Pancreas (tissue), 10 donors: ENCODE measurements around the gene OLA1. TPM values are rescaled to one million over a fixed set of nuclear protein-coding genes. Genes with fewer than 3 reads are reported as not detected.

Experiments used
- ATAC-seq, 4 donors: fragments of 200-7000 bp; cut with Tn5 transposase; one replicate each; pipeline versions ENCODE4 v1.8.0 to v1.9.1; 2020; ENCODE audit warnings: mild to moderate bottlenecking in 4 of 4, moderate library complexity in 4 of 4
- DNase-seq, 6 donors: peaks; one replicate each; pipeline ENCODE4 v3.0.0-alpha.2; 2020
- FAIRE-seq: peaks from 2 replicates; lab custom pipeline; 2012; peaks lifted over from hg19 to GRCh38; lab: Jason Lieb, UNC
- H3K27ac ChIP-seq, 4 donors: fragments of 200-600 bp; sonication (generic); 1 replicate in 3 of 4; 2 replicates in 1 of 4; pipeline versions ENCODE4 v1.5.0 to v1.8.0; 2020
- H3K27me3 ChIP-seq, 4 donors: fragments of 200-600 bp; one replicate each; pipeline ENCODE4 v1.8.0; 2021
- H3K36me3 ChIP-seq, 3 donors: fragments of 200-600 bp; sonication (generic) in 1 of 3; one replicate each; pipeline versions ENCODE4 v1.5.0 to v1.8.0; 2020 to 2021
- H3K4me1 ChIP-seq, 3 donors: fragments of 200-600 bp; one replicate each; pipeline ENCODE4 v1.8.0; 2021
- H3K4me3 ChIP-seq, 4 donors: fragments of 200-600 bp; sonication (generic) in 2 of 4; one replicate each; pipeline versions ENCODE4 v1.5.0 to v1.8.0; 2020 to 2021
- H3K9me3 ChIP-seq, 4 donors: fragments of 200-600 bp; one replicate each; pipeline ENCODE4 v1.8.0; 2021
- CTCF ChIP-seq, 4 donors: fragments of 200-600 bp; sonication (generic) in 3 of 4; IDR thresholded peaks; one replicate each; pipeline versions ENCODE4 v1.5.0 to v1.8.0; 2021; ENCODE audit warnings: antibody characterized with exemption in 4 of 4
- WGBS, 2 donors: extraction: QIAGEN DNeasy Blood & Tissue Kit; methylation state at CpG; one replicate each; pipeline ENCODE4 v1.1.7; 2013; 5-methylcytosine and 5-hydroxymethylcytosine counted together
- intact Hi-C, 3 donors: fragments of 100-400 bp; cut with DNase I; formaldehyde crosslinking; loops; one replicate each; pipeline versions ENCODE4 v1.11.1 to v1.14.2; 2022
- polyA plus RNA-seq, 2 donors: library from polyadenylated mRNA; stranded (reverse); fragments of 200-250 nt; gene quantifications; one replicate each; pipeline ENCODE4 v1.2.3, GENCODE V29; 2013
- total RNA-seq, 6 donors: library from RNA; stranded (reverse); fragmentation: NEBNext Ultra II Directional in 4 of 6; extraction: Animal tissue kit (Norgen Biotek cat#: 25700) in 4 of 6; gene quantifications; one replicate each; pipeline versions ENCODE4 v1.2.1 to v1.2.4, GENCODE V29; 2021 to 2023
- donor health status: healthy with polysubstance abuse.
- donor health status: DM: no; HTN: no; CAD: no; lungs with moderate emphysema.
- donor health status: DM: no; HTN: no; CAD: no.
- donor health status: control.
- donor health status: control.
- donor health status: Bipolar disorder and iron deficiency.
- donor health status: DM: yes; HTN: yes; CAD: no.
- donor health status: DM: no; HTN: no; CAD: no.
- donor health status: DM: no; HTN: no; CAD: no.
- donor health status: DM: yes; HTN: yes; CAD: no.

OLA1 gene
- total and polyA plus RNA-seq, 8 donors = 29.1 to 55.8 (median 43.1) TPM

- WGBS, 2 donors = 78 to 87% methylated on average over 2 of the region's 2 CpGs
- no peaks in the 10 kb centered on the region for H3K36me3 ChIP-seq
- ATAC-seq (no peak), DNase-seq (no peak), FAIRE-seq (no peak)
- no peak for TF ChIP-seq CTCF (IDR thresholded peaks at IDR 0.05)
- no peak overlapping the region for H3K4me3 ChIP-seq
- intact Hi-C loops = no loop called here
- no peaks in the 10 kb centered on the region for H3K27me3 ChIP-seq
- no peak overlapping the region for H3K27ac ChIP-seq
- peaks cover 0 to 8% (median 0%) of the 10 kb centered on the region in 3 donors for H3K4me1 ChIP-seq
- no peaks in the 10 kb centered on the region for H3K9me3 ChIP-seq
Observed at GRCh38 chr2:174040417-174040701, 208.0 kb downstream of the OLA1 start.

- H3K4me1 ChIP-seq = peaks cover 0 to 8% (median 0%) of the 10 kb centered on the region in 3 donors
- peak overlapping the region in 3 of 4 donors; percentile 65 to 85 (median 74) for H3K27ac ChIP-seq
- no peaks in the 10 kb centered on the region for H3K27me3 ChIP-seq
- peak overlapping the region in 1 of 4 donors; percentile 21 for H3K4me3 ChIP-seq
- peak; percentile 47 for FAIRE-seq
- peak; percentile 66 to 81 (median 74) for TF ChIP-seq CTCF (IDR thresholded peaks at IDR 0.05)
- H3K9me3 ChIP-seq = no peaks in the 10 kb centered on the region
- peak; percentile 72 to 86 (median 82) for DNase-seq
- intact Hi-C loops = no loop called here
- peak; percentile 91 to 96 (median 93) for ATAC-seq
- H3K36me3 ChIP-seq = no peaks in the 10 kb centered on the region
- 28 to 32% methylated on average over 16 of the region's 16 CpGs for WGBS, 2 donors
Observed at GRCh38 chr2:174039551-174040416, 208.5 kb downstream of the OLA1 start.

- no peak for TF ChIP-seq CTCF (IDR thresholded peaks at IDR 0.05)
- intact Hi-C loops = no loop called here
- no peaks in the 10 kb centered on the region for H3K36me3 ChIP-seq
- FAIRE-seq = no peak
- DNase-seq = no peak
- peaks cover 0 to 8% (median 0%) of the 10 kb centered on the region in 3 donors for H3K4me1 ChIP-seq
- no peaks in the 10 kb centered on the region for H3K9me3 ChIP-seq
- H3K4me3 ChIP-seq = no peak overlapping the region
- H3K27me3 ChIP-seq = no peaks in the 10 kb centered on the region
- 84 to 85% methylated on average over 2 of the region's 2 CpGs for WGBS, 2 donors
- no peak overlapping the region for H3K27ac ChIP-seq
- no peak for ATAC-seq
Observed at GRCh38 chr2:174038462-174038861, 209.9 kb downstream of the OLA1 start.

GRCh38 chr2:174036825-174037224, 211.5 kb downstream of the OLA1 start:
- FAIRE-seq = no peak
- no peak for ATAC-seq
- peaks cover 0 to 8% (median 0%) of the 10 kb centered on the region in 3 donors for H3K4me1 ChIP-seq
- H3K9me3 ChIP-seq = no peaks in the 10 kb centered on the region
- no peak for TF ChIP-seq CTCF (IDR thresholded peaks at IDR 0.05)
- intact Hi-C loops = no loop called here
- no peak for DNase-seq
- H3K36me3 ChIP-seq = no peaks in the 10 kb centered on the region
- H3K4me3 ChIP-seq = no peak overlapping the region
- H3K27me3 ChIP-seq = no peaks in the 10 kb centered on the region
- no peak overlapping the region for H3K27ac ChIP-seq
